Testis (tissue), 2 donors: ENCODE measurements around the gene COX14.

Experiments used
- POLR2A ChIP-seq: fragments of 450-650 bp; IDR thresholded peaks from one replicate; pipeline ENCODE4 v1.6.1; 2017; ENCODE audit warnings: antibody characterized with exemption, mild to moderate bottlenecking, moderate library complexity
- TF ChIP-seq, protein P1 (sequence below), 3 experiments: fragments of 450-650 bp in 2 of 3; fragments of 200-600 bp in 1 of 3; sonication (generic) in 1 of 3; IDR thresholded peaks; one replicate each; pipeline ENCODE4 v1.5.1; 2016 to 2019; ENCODE audit warnings: antibody characterized with exemption in 3 of 3, mild to moderate bottlenecking in 2 of 3, moderate library complexity in 1 of 3

DNA sequence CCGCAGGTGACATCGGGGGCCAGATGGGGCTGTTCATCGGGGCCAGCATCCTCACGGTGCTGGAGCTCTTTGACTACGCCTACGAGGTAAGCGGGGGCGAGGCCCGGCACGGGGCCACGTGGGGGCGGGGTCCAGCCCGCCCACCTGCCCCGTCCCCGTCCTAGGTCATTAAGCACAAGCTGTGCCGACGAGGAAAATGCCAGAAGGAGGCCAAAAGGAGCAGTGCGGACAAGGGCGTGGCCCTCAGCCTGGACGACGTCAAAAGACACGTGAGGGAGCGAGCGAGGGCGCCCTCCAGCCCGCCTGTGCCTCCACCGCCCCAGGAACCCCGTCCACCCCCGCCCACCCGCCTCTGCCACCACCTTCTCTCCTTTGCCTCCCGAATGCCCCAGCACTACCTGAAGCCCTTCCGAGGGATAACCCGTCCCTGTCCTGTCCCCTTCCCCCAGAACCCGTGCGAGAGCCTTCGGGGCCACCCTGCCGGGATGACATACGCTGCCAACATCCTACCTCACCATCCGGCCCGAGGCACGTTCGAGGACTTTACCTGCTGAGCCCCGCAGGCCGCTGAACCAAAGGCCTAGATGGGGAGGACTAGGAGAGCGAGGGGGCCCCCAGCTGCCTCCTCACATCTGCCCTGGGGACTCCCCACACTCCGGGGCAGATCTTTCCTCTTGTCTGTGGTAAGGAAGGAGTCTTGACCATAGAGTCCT is 30.8 kb upstream of the COX14 start:
- TF ChIP-seq, protein P1, sequence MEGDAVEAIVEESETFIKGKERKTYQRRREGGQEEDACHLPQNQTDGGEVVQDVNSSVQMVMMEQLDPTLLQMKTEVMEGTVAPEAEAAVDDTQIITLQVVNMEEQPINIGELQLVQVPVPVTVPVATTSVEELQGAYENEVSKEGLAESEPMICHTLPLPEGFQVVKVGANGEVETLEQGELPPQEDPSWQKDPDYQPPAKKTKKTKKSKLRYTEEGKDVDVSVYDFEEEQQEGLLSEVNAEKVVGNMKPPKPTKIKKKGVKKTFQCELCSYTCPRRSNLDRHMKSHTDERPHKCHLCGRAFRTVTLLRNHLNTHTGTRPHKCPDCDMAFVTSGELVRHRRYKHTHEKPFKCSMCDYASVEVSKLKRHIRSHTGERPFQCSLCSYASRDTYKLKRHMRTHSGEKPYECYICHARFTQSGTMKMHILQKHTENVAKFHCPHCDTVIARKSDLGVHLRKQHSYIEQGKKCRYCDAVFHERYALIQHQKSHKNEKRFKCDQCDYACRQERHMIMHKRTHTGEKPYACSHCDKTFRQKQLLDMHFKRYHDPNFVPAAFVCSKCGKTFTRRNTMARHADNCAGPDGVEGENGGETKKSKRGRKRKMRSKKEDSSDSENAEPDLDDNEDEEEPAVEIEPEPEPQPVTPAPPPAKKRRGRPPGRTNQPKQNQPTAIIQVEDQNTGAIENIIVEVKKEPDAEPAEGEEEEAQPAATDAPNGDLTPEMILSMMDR (IDR thresholded peaks at IDR 0.05), result no peak
- TF ChIP-seq POLR2A, result no peak
